H1 (cell line): ENCODE data around the gene STAP2.

Experiments
- CBX5 ChIP-seq: fragments of 300-800, 300-1000 bp; sonication (generic); IDR thresholded peaks from 2 replicates; pipeline ENCODE4 v1.7.1; 2016; ENCODE audit warnings: antibody characterized with exemption, low read length, low read depth
- CEBPB ChIP-seq: IDR thresholded peaks from 2 replicates; pipeline ENCODE4 v1.6.1; 2012; ENCODE audit warnings: low read depth, low read length
- EZH2 ChIP-seq: fragments of 200-600 bp; sonication (generic); IDR thresholded peaks from 2 replicates; pipeline ENCODE4 v1.7.1; 2012; ENCODE audit warnings: low read depth, mild to moderate bottlenecking, moderate library complexity, low read length, inconsistent platforms; ENCODE audit not compliant: severe bottlenecking
- GABPA ChIP-seq: IDR thresholded peaks from 2 replicates; pipeline ENCODE4 v1.6.1; 2011; ENCODE audit warnings: mild to moderate bottlenecking, low read length, moderate library complexity, borderline replicate concordance; ENCODE audit not compliant: insufficient read depth
- KDM5A ChIP-seq: fragments of 200-600 bp; IDR thresholded peaks from 2 replicates; pipeline ENCODE4 v1.7.1; 2012; ENCODE audit warnings: mild to moderate bottlenecking, low read length, inconsistent platforms, mixed read lengths
- MAFK ChIP-seq: IDR thresholded peaks from 2 replicates; pipeline ENCODE4 v1.6.1; 2012; ENCODE audit warnings: low read depth, mild to moderate bottlenecking, improper control_type of control experiment, low read length
- NRF1 ChIP-seq: IDR thresholded peaks from 2 replicates; pipeline ENCODE4 v1.6.1; 2011; ENCODE audit warnings: mild to moderate bottlenecking, low read depth, low read length, improper control_type of control experiment
- POLR2AphosphoS5 ChIP-seq: IDR thresholded peaks from 2 replicates; pipeline ENCODE4 v1.6.1; 2011; ENCODE audit warnings: low read depth, low read length
- SAP30 ChIP-seq: fragments of 300-600 bp; sonication (generic); IDR thresholded peaks from 2 replicates; pipeline ENCODE4 v1.7.1; 2012; ENCODE audit warnings: low read length, moderate library complexity, mild to moderate bottlenecking, inconsistent platforms; ENCODE audit not compliant: insufficient read depth, insufficient replicate concordance
- SUZ12 ChIP-seq: fragments of 200-600 bp; sonication (generic); IDR thresholded peaks from 2 replicates; pipeline ENCODE4 v1.6.1; 2012; ENCODE audit warnings: mild to moderate bottlenecking, inconsistent platforms, low read length, moderate library complexity, mixed read lengths
- YY1 ChIP-seq: IDR thresholded peaks from 2 replicates; pipeline ENCODE4 v1.6.1; 2011; ENCODE audit warnings: low read depth, mild to moderate bottlenecking, low read length
- TF ChIP-seq, protein P1 (sequence below), 3 experiments: IDR thresholded peaks; 1 replicate in 2 of 3; 2 replicates in 1 of 3; pipeline versions ENCODE4 v1.5.1 to v1.6.1; 2011; ENCODE audit warnings: low read length in 3 of 3, mild to moderate bottlenecking in 3 of 3, inconsistent platforms in 2 of 3, low read depth in 1 of 3, moderate library complexity in 1 of 3; ENCODE audit not compliant: insufficient read depth in 1 of 3; ENCODE audit errors: control extremely low read depth in 1 of 3
- TF ChIP-seq, protein P2 (sequence below): IDR thresholded peaks from 2 replicates; pipeline ENCODE4 v1.6.1; 2012; ENCODE audit warnings: inconsistent platforms
- TF ChIP-seq, protein P3 (sequence below): IDR thresholded peaks from 2 replicates; pipeline ENCODE4 v1.6.1; 2011; ENCODE audit warnings: low read length, improper control_type of control experiment

DNA sequence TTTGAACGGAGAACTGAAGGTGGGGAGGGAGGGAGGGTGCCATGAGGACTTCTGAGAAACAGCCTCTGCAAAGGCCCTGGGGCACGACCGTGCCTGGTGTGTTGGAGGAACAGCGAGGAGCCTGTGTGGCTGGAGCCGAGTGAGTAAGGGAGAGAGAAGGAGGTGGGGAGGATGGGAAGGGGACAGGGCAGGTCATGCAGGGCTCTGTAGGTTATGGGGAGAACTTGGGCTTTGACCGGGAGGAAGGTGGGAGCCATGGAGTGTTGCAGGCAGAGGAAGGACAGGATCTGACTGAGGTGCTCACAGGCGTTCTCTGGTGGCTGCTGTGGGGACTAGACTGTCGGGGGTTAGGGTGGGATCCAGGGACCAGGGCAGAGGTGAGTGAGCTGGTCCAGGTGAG is 11.5 kb upstream of the STAP2 start:
- TF ChIP-seq NRF1: no peak
- TF ChIP-seq, protein P1, sequence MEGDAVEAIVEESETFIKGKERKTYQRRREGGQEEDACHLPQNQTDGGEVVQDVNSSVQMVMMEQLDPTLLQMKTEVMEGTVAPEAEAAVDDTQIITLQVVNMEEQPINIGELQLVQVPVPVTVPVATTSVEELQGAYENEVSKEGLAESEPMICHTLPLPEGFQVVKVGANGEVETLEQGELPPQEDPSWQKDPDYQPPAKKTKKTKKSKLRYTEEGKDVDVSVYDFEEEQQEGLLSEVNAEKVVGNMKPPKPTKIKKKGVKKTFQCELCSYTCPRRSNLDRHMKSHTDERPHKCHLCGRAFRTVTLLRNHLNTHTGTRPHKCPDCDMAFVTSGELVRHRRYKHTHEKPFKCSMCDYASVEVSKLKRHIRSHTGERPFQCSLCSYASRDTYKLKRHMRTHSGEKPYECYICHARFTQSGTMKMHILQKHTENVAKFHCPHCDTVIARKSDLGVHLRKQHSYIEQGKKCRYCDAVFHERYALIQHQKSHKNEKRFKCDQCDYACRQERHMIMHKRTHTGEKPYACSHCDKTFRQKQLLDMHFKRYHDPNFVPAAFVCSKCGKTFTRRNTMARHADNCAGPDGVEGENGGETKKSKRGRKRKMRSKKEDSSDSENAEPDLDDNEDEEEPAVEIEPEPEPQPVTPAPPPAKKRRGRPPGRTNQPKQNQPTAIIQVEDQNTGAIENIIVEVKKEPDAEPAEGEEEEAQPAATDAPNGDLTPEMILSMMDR (IDR thresholded peaks at IDR 0.05; ENCODE audit: control extremely low read depth in 1 of 3, insufficient read depth in 1 of 3, low read depth in 1 of 3, low read length in 3 of 3): no peak
- no peak for TF ChIP-seq CEBPB
- no peak for TF ChIP-seq EZH2
- TF ChIP-seq SAP30: no peak
- no peak for TF ChIP-seq YY1
- TF ChIP-seq CBX5: no peak
- TF ChIP-seq SUZ12: no peak
- no peak for TF ChIP-seq POLR2AphosphoS5
- TF ChIP-seq, protein P2, sequence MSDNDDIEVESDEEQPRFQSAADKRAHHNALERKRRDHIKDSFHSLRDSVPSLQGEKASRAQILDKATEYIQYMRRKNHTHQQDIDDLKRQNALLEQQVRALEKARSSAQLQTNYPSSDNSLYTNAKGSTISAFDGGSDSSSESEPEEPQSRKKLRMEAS: no peak
- TF ChIP-seq GABPA: no peak
- TF ChIP-seq, protein P3, sequence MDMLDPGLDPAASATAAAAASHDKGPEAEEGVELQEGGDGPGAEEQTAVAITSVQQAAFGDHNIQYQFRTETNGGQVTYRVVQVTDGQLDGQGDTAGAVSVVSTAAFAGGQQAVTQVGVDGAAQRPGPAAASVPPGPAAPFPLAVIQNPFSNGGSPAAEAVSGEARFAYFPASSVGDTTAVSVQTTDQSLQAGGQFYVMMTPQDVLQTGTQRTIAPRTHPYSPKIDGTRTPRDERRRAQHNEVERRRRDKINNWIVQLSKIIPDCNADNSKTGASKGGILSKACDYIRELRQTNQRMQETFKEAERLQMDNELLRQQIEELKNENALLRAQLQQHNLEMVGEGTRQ: no peak
- TF ChIP-seq MAFK: no peak
- no peak for TF ChIP-seq KDM5A
